Keratinocyte (primary cell): ENCODE data around the gene ZG16B.

ENCODE experiments used
- EZH2 ChIP-seq: IDR thresholded peaks from one replicate; pipeline ENCODE4 v1.6.1; 2012; ENCODE audit warnings: inconsistent platforms, mild to moderate bottlenecking, low read length, moderate library complexity
- TF ChIP-seq, protein P1 (sequence below), 3 experiments: IDR thresholded peaks in 1 of 3; conservative IDR thresholded peaks in 1 of 3; optimal IDR thresholded peaks in 1 of 3; 2 replicates in 2 of 3; 3 replicates in 1 of 3; pipeline versions ENCODE3 to v1.5.1; 2011; ENCODE audit warnings: low read length in 3 of 3, mild to moderate bottlenecking in 3 of 3, moderate library complexity in 2 of 3, control low read depth in 1 of 3, inconsistent platforms in 1 of 3; ENCODE audit not compliant: insufficient read depth in 2 of 3; ENCODE audit errors: extremely low read depth in 1 of 3

DNA sequence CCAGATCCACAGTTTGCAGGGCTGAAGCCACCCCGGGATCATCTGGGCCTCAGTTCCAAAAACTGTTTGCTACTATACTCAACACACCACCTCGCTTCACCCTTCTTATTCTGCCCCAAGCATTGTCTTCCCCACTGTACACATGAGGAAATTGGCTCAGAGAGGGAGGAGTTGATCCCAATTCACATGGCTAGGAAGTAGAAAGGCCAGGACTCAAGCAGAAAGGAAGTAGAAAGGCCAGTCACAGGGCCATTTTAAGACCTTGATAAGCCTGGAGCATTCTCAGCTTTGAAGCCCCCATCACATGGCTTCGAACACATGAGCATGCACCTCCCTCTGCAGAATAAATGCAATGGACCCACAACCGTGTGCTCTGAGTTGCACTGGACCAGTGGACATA, 35.5 kb downstream of the ZG16B start:
- TF ChIP-seq, protein P1, sequence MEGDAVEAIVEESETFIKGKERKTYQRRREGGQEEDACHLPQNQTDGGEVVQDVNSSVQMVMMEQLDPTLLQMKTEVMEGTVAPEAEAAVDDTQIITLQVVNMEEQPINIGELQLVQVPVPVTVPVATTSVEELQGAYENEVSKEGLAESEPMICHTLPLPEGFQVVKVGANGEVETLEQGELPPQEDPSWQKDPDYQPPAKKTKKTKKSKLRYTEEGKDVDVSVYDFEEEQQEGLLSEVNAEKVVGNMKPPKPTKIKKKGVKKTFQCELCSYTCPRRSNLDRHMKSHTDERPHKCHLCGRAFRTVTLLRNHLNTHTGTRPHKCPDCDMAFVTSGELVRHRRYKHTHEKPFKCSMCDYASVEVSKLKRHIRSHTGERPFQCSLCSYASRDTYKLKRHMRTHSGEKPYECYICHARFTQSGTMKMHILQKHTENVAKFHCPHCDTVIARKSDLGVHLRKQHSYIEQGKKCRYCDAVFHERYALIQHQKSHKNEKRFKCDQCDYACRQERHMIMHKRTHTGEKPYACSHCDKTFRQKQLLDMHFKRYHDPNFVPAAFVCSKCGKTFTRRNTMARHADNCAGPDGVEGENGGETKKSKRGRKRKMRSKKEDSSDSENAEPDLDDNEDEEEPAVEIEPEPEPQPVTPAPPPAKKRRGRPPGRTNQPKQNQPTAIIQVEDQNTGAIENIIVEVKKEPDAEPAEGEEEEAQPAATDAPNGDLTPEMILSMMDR (optimal IDR thresholded peaks at IDR 0.05 in 1 of 3, IDR thresholded peaks at IDR 0.05 in 1 of 3, conservative IDR thresholded peaks at IDR 0.05 in 1 of 3; ENCODE audit: extremely low read depth in 1 of 3, insufficient read depth in 2 of 3, low read length in 3 of 3): no peak
- no peak for TF ChIP-seq EZH2
